ENCODE data around the gene NPM3. TPM values are rescaled to one million over a fixed set of nuclear protein-coding genes. Genes with fewer than 3 reads are reported as not detected.

The NPM3 gene
- total RNA-seq, 6 experiments from 2014 or later = 4.7 to 31.8 (median 8.6) TPM

- intact Hi-C loops (cut with DNase I) = loop anchor here in 1 of 2 donors (10.0 kb wide), 1 partner anchor 556 kb away; no protein-coding TSS in a partner anchor
- TF ChIP-seq POLR2A (IDR thresholded peaks at IDR 0.05) (no peak), CTCF (IDR thresholded peaks at IDR 0.05) (no peak)
- Histone ChIP-seq H3K4me3 (no peak overlapping the region), H3K36me3 (no peaks in the 10 kb centered on the region), H3K27ac (no peak overlapping the region), H3K27me3 (peaks cover 0 to 13% of the 10 kb centered on the region in 2 donors), H3K4me1 (peaks cover 0 to 16% (median 0%) of the 10 kb centered on the region in 4 donors), H3K9me3 (no peaks in the 10 kb centered on the region)
- ATAC-seq = no peak
- WGBS (ENCODE audit: insufficient coverage, low coverage, low lambda C conversion rate, missing lambda C conversion rate) = 72% methylated on average over 6 of the region's 41 CpGs
- no peak for DNase-seq
Observed at GRCh38 chr10:101770331-101771215, 12.7 kb downstream of the NPM3 start.

- TF ChIP-seq CTCF (IDR thresholded peaks at IDR 0.05) (no peak), POLR2A (IDR thresholded peaks at IDR 0.05) (no peak)
Observed at GRCh38 chr10:101769541-101770180, 13.6 kb downstream of the NPM3 start.

GRCh38 chr10:101768791-101769170 is 14.5 kb downstream of the NPM3 start:
- intact Hi-C loops (cut with DNase I) = no loop called here
- no peak overlapping the region for H3K4me3 ChIP-seq
- no peak for DNase-seq
- H3K4me1 ChIP-seq = peaks cover 0 to 4% (median 0%) of the 10 kb centered on the region in 4 donors
- H3K27me3 ChIP-seq = peaks cover 0 to 6% of the 10 kb centered on the region in 2 donors
- H3K9me3 ChIP-seq = no peaks in the 10 kb centered on the region
- no peaks in the 10 kb centered on the region for H3K36me3 ChIP-seq
- no peak for TF ChIP-seq CTCF (IDR thresholded peaks at IDR 0.05)
- TF ChIP-seq POLR2A (IDR thresholded peaks at IDR 0.05) = no peak
- ATAC-seq = no peak
- H3K27ac ChIP-seq = no peak overlapping the region
- WGBS (ENCODE audit: insufficient coverage, low coverage, low lambda C conversion rate, missing lambda C conversion rate) = 93% methylated on average over 4 of the region's 8 CpGs

More at GRCh38 chr10:101769541-101770180, 13.6 kb downstream of the NPM3 start:
- peaks cover 0 to 6% of the 10 kb centered on the region in 2 donors for H3K27me3 ChIP-seq
- H3K4me3 ChIP-seq = no peak overlapping the region
- no peak overlapping the region for H3K27ac ChIP-seq
- no peak for ATAC-seq
- H3K4me1 ChIP-seq = peaks cover 0 to 10% (median 0%) of the 10 kb centered on the region in 4 donors
- DNase-seq = no peak
- intact Hi-C loops (cut with DNase I) = loop anchor here in 1 of 2 donors (10.0 kb wide), 1 partner anchor 555 kb away; no protein-coding TSS in a partner anchor
- 83% methylated on average over 2 of the region's 5 CpGs for WGBS (ENCODE audit: insufficient coverage, low coverage, low lambda C conversion rate, missing lambda C conversion rate)
- no peaks in the 10 kb centered on the region for H3K36me3 ChIP-seq
- H3K9me3 ChIP-seq = no peaks in the 10 kb centered on the region

GRCh38 chr10:101767966-101768790 is 15.1 kb downstream of the NPM3 start:
- 65% methylated on average over 8 of the region's 14 CpGs for WGBS (ENCODE audit: insufficient coverage, low coverage, low lambda C conversion rate, missing lambda C conversion rate)
- no peak overlapping the region for H3K27ac ChIP-seq
- peaks cover 0 to 2% of the 10 kb centered on the region in 2 donors for H3K27me3 ChIP-seq
- H3K4me3 ChIP-seq = no peak overlapping the region
- DNase-seq (no peak), ATAC-seq (no peak)
- no peaks in the 10 kb centered on the region for H3K4me1 ChIP-seq
- intact Hi-C loops (cut with DNase I) = no loop called here
- TF ChIP-seq POLR2A (IDR thresholded peaks at IDR 0.05) (no peak), CTCF (IDR thresholded peaks at IDR 0.05) (no peak)
- H3K9me3 ChIP-seq = no peaks in the 10 kb centered on the region
- H3K36me3 ChIP-seq = no peaks in the 10 kb centered on the region
